Hepatocyte (in vitro differentiated cells): ENCODE results near the gene DNM3.

Experiments used
- CTCF ChIP-seq: fragments of 200-600 bp; sonication (generic); IDR thresholded peaks from 2 replicates; pipeline ENCODE4 v1.5.1; 2016; ENCODE audit warnings: antibody characterized with exemption, mild to moderate bottlenecking; ENCODE audit not compliant: poor library complexity
- EZH2 ChIP-seq: fragments of 200-600 bp; sonication (generic); IDR thresholded peaks from 2 replicates; pipeline ENCODE4 v1.6.1; 2016; ENCODE audit warnings: antibody characterized with exemption, mild to moderate bottlenecking, borderline replicate concordance
- EZH2phosphoT487 ChIP-seq: fragments of 200-600 bp; sonication (generic); IDR thresholded peaks from one replicate; pipeline ENCODE4 v1.6.1; 2018; ENCODE audit warnings: antibody characterized with exemption, mild to moderate bottlenecking, low read depth, moderate library complexity; ENCODE audit not compliant: unreplicated experiment, severe bottlenecking

GRCh38 chr1:172089768-172090510, 248.6 kb downstream of the DNM3 start:
- no peak for TF ChIP-seq EZH2
- TF ChIP-seq CTCF, result peak; percentile 68
- no peak for TF ChIP-seq EZH2phosphoT487
